Cardiac muscle cell (in vitro differentiated cells and primary cell): ENCODE measurements around the gene RAB37. TPM values are rescaled to one million over a fixed set of nuclear protein-coding genes. Genes with fewer than 3 reads are reported as not detected.
A peak's percentile ranks its signal among the peaks of the same experiment; 100 is the strongest.

Experiments
- DNase-seq, 2 donors: peaks; one replicate each; pipeline versions ENCODE4 v3.0.0 to v3.0.0-alpha.2; 2010 to 2017; ENCODE audit warnings: low read depth in 1 of 2, low spot score in 1 of 2
- H3K27ac ChIP-seq: fragments of 200-600 bp; sonication (generic); 2 replicates; pipeline ENCODE4 v1.5.1; 2016
- H3K27me3 ChIP-seq: fragments of 200-600 bp; sonication (generic); 2 replicates; pipeline ENCODE4 v1.6.0; 2016; ENCODE audit warnings: control low read depth
- H3K36me3 ChIP-seq: fragments of 200-600 bp; sonication (generic); 2 replicates; pipeline ENCODE4 v1.5.1; 2016; ENCODE audit warnings: control low read depth
- H3K4me1 ChIP-seq: fragments of 200-600 bp; sonication (generic); 2 replicates; pipeline ENCODE4 v1.8.1; 2017; ENCODE audit warnings: low read depth, mild to moderate bottlenecking, mixed run types
- H3K4me3 ChIP-seq: fragments of 200-600 bp; sonication (generic); 2 replicates; pipeline ENCODE4 v1.5.1; 2016; ENCODE audit warnings: mild to moderate bottlenecking
- H3K9me3 ChIP-seq: fragments of 200-600 bp; sonication (generic); 2 replicates; pipeline ENCODE4 v1.5.1; 2017; ENCODE audit warnings: low read depth, mild to moderate bottlenecking, control low read depth
- CTCF ChIP-seq: IDR thresholded peaks from 2 replicates; pipeline ENCODE4 v1.5.1; 2012; ENCODE audit warnings: low read depth, mild to moderate bottlenecking, low read length
- polyA plus RNA-seq: library from polyadenylated mRNA; unstranded; fragments of >200 nt; fragmentation: Nextera tagmentation; extraction: Ambion mirVana; gene quantifications from 2 replicates; pipeline ENCODE4 v1.2.1, GENCODE V29; 2016
- total RNA-seq: library from RNA; depleted of rRNA; stranded (reverse); fragments of >200 nt; gene quantifications from 2 replicates; pipeline ENCODE4 v1.2.3, GENCODE V29; 2016

Gene RAB37
- total and polyA plus RNA-seq, 2 experiments from 2014 or later = 3.4 to 4.9 TPM

GRCh38 chr17:74772053-74772452 is 35.0 kb downstream of the RAB37 start:
- H3K27me3 ChIP-seq = no peaks in the 10 kb centered on the region
- no peak overlapping the region for H3K4me3 ChIP-seq
- DNase-seq = no peak
- no peak for TF ChIP-seq CTCF
- H3K36me3 ChIP-seq = no peaks in the 10 kb centered on the region
- H3K4me1 ChIP-seq = peaks cover 3% of the 10 kb centered on the region
- H3K27ac ChIP-seq = no peak overlapping the region
- H3K9me3 ChIP-seq = no peaks in the 10 kb centered on the region

- TF ChIP-seq CTCF = no peak
- DNase-seq = no peak
- Histone ChIP-seq H3K36me3 (no peaks in the 10 kb centered on the region), H3K27me3 (no peaks in the 10 kb centered on the region), H3K27ac (no peak overlapping the region), H3K9me3 (no peaks in the 10 kb centered on the region), H3K4me3 (no peak overlapping the region), H3K4me1 (peaks cover 7% of the 10 kb centered on the region)
Measured at GRCh38 chr17:74773414-74773813, 36.4 kb downstream of the RAB37 start.

- H3K27ac ChIP-seq = no peak overlapping the region
- H3K9me3 ChIP-seq = no peaks in the 10 kb centered on the region
- no peak for TF ChIP-seq CTCF
- no peaks in the 10 kb centered on the region for H3K36me3 ChIP-seq
- peak in 1 of 2 donors; percentile 78 for DNase-seq
- peaks cover 7% of the 10 kb centered on the region for H3K4me1 ChIP-seq
- H3K27me3 ChIP-seq = no peaks in the 10 kb centered on the region
- H3K4me3 ChIP-seq = no peak overlapping the region
Measured at GRCh38 chr17:74773871-74774286, 36.8 kb downstream of the RAB37 start.

- Histone ChIP-seq H3K27ac (peak overlapping the region; percentile 83), H3K9me3 (no peaks in the 10 kb centered on the region), H3K27me3 (no peaks in the 10 kb centered on the region), H3K36me3 (no peaks in the 10 kb centered on the region), H3K4me1 (peaks cover 7% of the 10 kb centered on the region), H3K4me3 (peak overlapping the region; percentile 61)
- DNase-seq = no peak
- no peak for TF ChIP-seq CTCF
Measured at GRCh38 chr17:74775409-74776043, 38.5 kb downstream of the RAB37 start.

DNA sequence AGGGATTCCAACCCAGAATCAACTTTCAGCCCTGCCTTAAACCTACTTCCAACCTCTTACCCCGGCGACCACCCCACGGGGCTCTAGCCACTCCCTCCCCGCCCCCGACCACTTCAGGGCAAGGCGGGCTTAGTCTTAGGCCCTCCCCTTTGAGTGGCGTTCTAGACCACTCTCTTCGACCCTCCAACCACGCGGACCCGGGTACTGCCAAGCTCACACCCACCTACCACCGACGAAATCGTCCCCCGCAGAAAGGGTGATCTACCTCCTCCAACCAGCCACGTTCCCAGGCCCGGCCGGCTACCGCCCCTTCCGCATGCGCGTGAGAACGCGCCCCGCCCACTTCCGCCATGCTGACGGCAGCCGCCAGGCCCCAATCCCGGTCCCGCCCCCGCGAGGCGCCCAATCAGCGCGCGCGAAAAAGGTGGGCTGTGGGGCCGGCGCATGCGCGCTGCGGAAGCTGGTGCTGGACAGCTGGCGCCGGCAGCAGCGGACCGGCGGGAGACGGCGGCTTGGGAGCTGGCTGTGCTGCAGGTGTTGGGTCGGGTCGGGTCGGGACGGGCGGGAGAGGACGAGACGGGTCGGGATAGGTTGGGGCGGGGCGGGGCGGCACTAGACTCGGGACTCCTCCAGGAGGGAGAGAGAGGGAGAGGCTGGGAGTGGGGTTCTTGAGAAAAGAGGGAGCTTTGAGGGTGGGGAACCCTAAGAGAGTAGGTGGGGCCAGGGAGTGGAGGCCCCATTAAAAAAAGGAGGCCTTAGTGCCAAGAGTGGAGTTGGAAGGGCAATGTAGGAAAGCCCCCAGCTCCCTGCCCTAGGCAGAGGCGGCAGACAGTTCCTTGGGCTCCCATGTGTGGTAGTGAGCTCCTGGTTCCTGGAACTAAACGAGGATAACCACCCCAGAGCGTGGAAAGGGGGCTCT is 39.2 kb downstream of the RAB37 start, which contains the start of gene NAT9:
Gene NAT9 (minus strand): TSS at position 302 of the 919 bp plus-strand sequence. CDS start 647 bp downstream, outside the sequence.
- H3K4me1 ChIP-seq = peaks cover 7% of the 10 kb centered on the region
- no peak for TF ChIP-seq CTCF
- H3K27ac ChIP-seq = peak within 1 kb of the TSS; percentile 83
- peak; percentile 97 to 99 for DNase-seq
- H3K9me3 ChIP-seq = no peaks in the 10 kb centered on the region
- H3K27me3 ChIP-seq = no peaks in the 10 kb centered on the region
- no peaks in the 10 kb centered on the region for H3K36me3 ChIP-seq
- H3K4me3 ChIP-seq = peak within 1 kb of the TSS; percentile 61
